ENCODE results near the gene ABCD1. TPM values are rescaled to one million over a fixed set of nuclear protein-coding genes. Genes with fewer than 3 reads are reported as not detected.
A peak's percentile ranks its signal among the peaks of the same experiment; 100 is the strongest.
"Not testable (repeated sequence)": the region's sequence is repeated elsewhere in the genome, so short reads cannot be mapped to it uniquely, and the experiment has no call there.

ABCD1 gene
- total RNA-seq, 1 donor from 2014 or later: 6.6 TPM

GRCh38 chrX:153725832-153726285 is 1.2 kb downstream of the ABCD1 start:
- Mint-ChIP-seq H3K27me3 (ENCODE audit: low read depth) (no peaks in the 10 kb centered on the region), H3K4me3 (peak overlapping the region; percentile 78), H3K27ac (ENCODE audit: unreplicated experiment) (no peak overlapping the region), H3K4me1 (peaks cover 26% of the 10 kb centered on the region), H3K36me3 (ENCODE audit: low read depth) (peaks cover 5% of the 10 kb centered on the region), H3K9me3 (peaks cover 3% of the 10 kb centered on the region)
- DNase-seq (ENCODE audit: low read depth, low spot score): no peak
- TF ChIP-seq CTCF (conservative IDR thresholded peaks at IDR 0.05): no peak

DNA sequence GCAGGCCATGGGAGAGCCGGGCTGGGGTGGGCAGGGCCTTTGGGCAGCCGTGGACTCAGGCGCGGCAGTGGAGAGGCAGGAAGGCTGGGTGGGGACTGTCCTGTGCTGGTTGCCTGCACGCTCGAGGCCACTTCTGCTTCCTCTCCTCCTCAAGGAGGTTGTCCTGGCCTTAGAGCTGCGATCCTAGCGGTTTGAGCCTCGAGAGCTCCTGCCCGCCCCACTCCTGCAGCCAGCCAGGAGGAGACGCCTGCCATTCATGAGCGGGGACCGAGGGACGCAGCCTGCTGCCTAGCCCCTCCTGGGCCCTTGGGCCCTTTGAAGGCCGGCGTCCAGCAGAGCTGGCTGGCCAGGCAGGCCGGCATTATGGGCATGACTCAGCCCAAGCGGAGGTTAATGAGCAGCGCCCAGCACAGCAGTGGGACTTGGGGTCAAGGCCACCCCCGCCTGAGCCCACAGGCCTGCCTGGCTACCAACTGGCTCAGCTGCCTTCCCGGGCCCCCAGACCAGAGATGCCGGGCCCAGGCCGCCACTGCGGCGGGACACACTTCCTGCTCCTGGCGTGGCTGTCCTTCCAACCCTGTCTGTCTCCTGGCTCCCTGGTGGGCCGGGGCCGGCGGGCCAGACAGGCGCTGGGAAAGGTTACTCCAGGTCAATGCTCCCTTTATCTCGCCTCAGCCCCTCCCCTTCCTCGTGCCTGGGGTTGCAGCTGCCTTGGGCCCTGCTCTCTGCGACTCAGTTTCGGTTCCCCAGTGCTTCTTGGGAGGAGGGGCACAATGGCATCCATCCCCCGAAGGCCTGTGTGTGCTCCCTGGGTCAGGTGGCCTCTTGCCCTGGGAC is 1.8 kb downstream of the ABCD1 start:
- peak overlapping the region; percentile 78 for H3K4me3 Mint-ChIP-seq
- no peak for TF ChIP-seq CTCF (conservative IDR thresholded peaks at IDR 0.05)
- H3K36me3 Mint-ChIP-seq (ENCODE audit: low read depth): peaks cover 9% of the 10 kb centered on the region
- H3K27me3 Mint-ChIP-seq (ENCODE audit: low read depth): no peaks in the 10 kb centered on the region
- peak; percentile 44 for DNase-seq (ENCODE audit: low read depth, low spot score)
- H3K9me3 Mint-ChIP-seq: peaks cover 7% of the 10 kb centered on the region
- H3K27ac Mint-ChIP-seq (ENCODE audit: unreplicated experiment): no peak overlapping the region
- H3K4me1 Mint-ChIP-seq: peaks cover 26% of the 10 kb centered on the region

DNA sequence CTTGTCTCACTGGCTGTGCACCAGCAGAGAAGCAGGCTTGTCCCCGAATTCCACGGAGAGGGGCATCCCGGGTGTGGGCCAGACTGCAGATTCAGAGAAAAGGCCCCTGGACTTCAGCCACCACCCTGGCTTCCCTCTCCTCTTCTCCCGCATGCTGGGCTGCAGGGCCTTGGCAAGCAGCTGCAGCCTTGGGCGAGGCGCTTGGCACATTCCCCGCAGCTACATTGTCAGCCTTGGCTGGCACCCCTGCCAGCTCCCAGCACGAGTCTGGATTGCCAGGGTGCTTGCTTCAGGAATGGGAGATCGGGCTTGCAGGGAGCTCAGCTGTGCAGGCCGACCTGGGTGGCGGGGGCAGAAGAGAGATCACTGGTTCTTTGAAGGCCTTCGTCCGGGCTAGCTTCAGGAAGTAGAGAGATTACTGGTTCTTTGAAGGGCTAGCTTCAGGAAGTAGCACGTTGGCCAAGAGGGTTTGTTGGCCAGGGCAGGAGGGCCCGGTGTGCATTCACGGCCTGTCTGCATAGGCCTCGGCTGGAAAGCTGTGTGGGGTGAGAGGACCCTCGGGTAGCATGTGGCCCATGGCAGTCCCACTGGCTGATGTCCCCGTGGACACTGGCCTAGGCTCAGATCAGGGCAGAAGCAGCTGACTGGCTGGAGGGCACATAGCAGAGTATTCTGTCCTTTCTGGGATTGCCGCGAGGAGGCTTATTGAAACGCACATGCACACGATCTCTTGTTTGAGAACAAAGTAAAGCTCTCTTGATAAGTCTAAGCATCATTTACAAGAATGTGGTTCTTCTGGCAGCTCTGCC is 2.7 kb downstream of the ABCD1 start:
- no peak for DNase-seq (ENCODE audit: low read depth, low spot score)
- TF ChIP-seq CTCF (conservative IDR thresholded peaks at IDR 0.05): no peak
- Mint-ChIP-seq H3K4me3 (peak overlapping the region; percentile 65), H3K36me3 (ENCODE audit: low read depth) (peaks cover 12% of the 10 kb centered on the region), H3K27ac (ENCODE audit: unreplicated experiment) (no peak overlapping the region), H3K9me3 (peaks cover 12% of the 10 kb centered on the region), H3K4me1 (peaks cover 24% of the 10 kb centered on the region), H3K27me3 (ENCODE audit: low read depth) (no peaks in the 10 kb centered on the region)

GRCh38 chrX:153728095-153728494 is 3.4 kb downstream of the ABCD1 start:
- H3K36me3 Mint-ChIP-seq (ENCODE audit: low read depth): peaks cover 12% of the 10 kb centered on the region
- peaks cover 12% of the 10 kb centered on the region for H3K9me3 Mint-ChIP-seq
- no peak overlapping the region for H3K27ac Mint-ChIP-seq (ENCODE audit: unreplicated experiment)
- no peaks in the 10 kb centered on the region for H3K27me3 Mint-ChIP-seq (ENCODE audit: low read depth)
- H3K4me1 Mint-ChIP-seq: peaks cover 17% of the 10 kb centered on the region
- H3K4me3 Mint-ChIP-seq: peak overlapping the region; percentile 65
- TF ChIP-seq CTCF (conservative IDR thresholded peaks at IDR 0.05): no peak
- no peak for DNase-seq (ENCODE audit: low read depth, low spot score)

DNA sequence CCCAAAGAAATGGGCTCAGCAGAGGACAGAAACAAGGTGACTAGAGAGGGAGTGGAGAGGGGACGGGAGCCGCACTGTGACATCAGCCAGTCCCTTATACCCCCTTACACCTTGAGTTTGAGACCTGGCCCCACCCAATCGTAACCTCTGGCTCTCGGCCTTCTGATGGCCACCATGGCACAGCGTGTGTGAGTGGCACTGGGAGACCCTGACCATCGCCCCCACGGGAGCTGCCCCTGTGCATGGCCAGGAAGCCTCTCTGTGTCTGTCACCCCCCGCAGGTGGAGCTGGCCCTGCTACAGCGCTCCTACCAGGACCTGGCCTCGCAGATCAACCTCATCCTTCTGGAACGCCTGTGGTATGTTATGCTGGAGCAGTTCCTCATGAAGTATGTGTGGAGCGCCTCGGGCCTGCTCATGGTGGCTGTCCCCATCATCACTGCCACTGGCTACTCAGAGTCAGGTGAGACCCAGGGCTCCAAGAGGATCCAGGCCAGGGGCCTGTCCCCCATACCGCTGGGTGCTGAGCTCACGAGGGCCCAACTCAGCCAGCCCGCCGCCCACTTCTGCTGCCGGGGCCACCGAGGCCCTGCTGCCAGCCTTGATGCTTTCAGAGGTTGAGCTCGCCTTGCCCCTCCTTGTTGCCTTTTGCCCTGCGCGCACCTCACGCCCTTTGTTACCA is 4.4 kb downstream of the ABCD1 start:
- no peak overlapping the region for H3K27ac Mint-ChIP-seq (ENCODE audit: unreplicated experiment)
- TF ChIP-seq CTCF (conservative IDR thresholded peaks at IDR 0.05): no peak
- H3K9me3 Mint-ChIP-seq: peaks cover 12% of the 10 kb centered on the region
- DNase-seq (ENCODE audit: low read depth, low spot score): no peak
- H3K4me3 Mint-ChIP-seq: no peak overlapping the region
- peaks cover 12% of the 10 kb centered on the region for H3K36me3 Mint-ChIP-seq (ENCODE audit: low read depth)
- peaks cover 13% of the 10 kb centered on the region for H3K4me1 Mint-ChIP-seq
- H3K27me3 Mint-ChIP-seq (ENCODE audit: low read depth): no peaks in the 10 kb centered on the region

DNA sequence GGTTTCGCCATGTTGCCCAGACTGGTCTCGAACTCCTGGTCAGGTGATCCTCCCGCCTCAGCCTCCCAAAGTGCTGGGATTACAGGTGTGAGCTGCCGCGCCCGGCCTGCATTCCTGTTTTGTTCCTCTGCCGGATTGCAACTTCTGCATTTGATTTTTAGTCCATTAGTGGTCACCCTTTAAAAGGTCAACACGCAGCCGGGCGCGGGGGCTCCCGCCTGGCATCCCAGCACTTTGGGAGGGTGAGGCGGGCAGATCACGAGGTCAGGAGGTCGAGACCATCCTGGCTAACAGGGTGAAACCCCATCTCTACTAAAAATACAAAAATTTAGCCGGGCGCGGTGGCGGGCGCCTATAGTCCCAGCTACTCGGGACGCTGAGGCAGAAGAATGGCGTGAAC is 5.5 kb downstream of the ABCD1 start:
- DNase-seq (ENCODE audit: low read depth, low spot score); H3K27ac Mint-ChIP-seq (ENCODE audit: unreplicated experiment); H3K27me3 Mint-ChIP-seq (ENCODE audit: low read depth); H3K4me3 Mint-ChIP-seq: not testable (repeated sequence)
- H3K4me1 Mint-ChIP-seq: peaks cover 13% of the 10 kb centered on the region
- H3K36me3 Mint-ChIP-seq (ENCODE audit: low read depth): peaks cover 18% of the 10 kb centered on the region
- H3K9me3 Mint-ChIP-seq: peaks cover 16% of the 10 kb centered on the region

All from neural crest cell (in vitro differentiated cells).